ENCODE results near the gene PLXNA1. TPM values are rescaled to one million over a fixed set of nuclear protein-coding genes. Genes with fewer than 3 reads are reported as not detected.

The PLXNA1 gene
- total and polyA plus RNA-seq, 2 experiments from 2014 or later = 11.0 to 73.5 TPM

GRCh38 chr3:126939733-126940132, 43.2 kb upstream of the PLXNA1 start:
- Histone ChIP-seq H3K79me2 (replicated peaks; ENCODE audit: insufficient read depth) (no peaks in the 10 kb centered on the region), H3K27me3 (ENCODE audit: insufficient read depth) (no peaks in the 10 kb centered on the region), H3K36me3 (ENCODE audit: insufficient read depth) (no peaks in the 10 kb centered on the region), H3K9me2 (ENCODE audit: insufficient read depth) (no peaks in the 10 kb centered on the region), H3K4me2 (no peak overlapping the region), H2AFZ (no peak overlapping the region), H3K27ac (ENCODE audit: low read depth) (no peak overlapping the region), H3K4me3 (no peak overlapping the region), H4K20me1 (replicated peaks; ENCODE audit: insufficient read depth) (no peaks in the 10 kb centered on the region; the same call in 1 of the 2 replicates), H3F3A (replicated peaks; ENCODE audit: low read depth) (no peaks in the 10 kb centered on the region), H3K4me1 (ENCODE audit: insufficient read depth) (no peaks in the 10 kb centered on the region)
- Mint-ChIP-seq H3K4me3 (no peak overlapping the region), H3K27me3 (ENCODE audit: insufficient read depth, low read depth, poor library complexity) (peaks cover 1% of the 10 kb centered on the region), H3K9me3 (no peaks in the 10 kb centered on the region), H3K27ac (no peak overlapping the region), H3K4me1 (peaks cover 7% of the 10 kb centered on the region; the same call in 2 of the 3 replicates), H3K36me3 (ENCODE audit: low read depth) (no peaks in the 10 kb centered on the region)
- ATAC-seq (no peak), DNase-seq (ENCODE audit: low spot score) (no peak)
- TF ChIP-seq JUNB (IDR thresholded peaks at IDR 0.05; ENCODE audit: unreplicated experiment) (no peak), POLR2AphosphoS5 (IDR thresholded peaks at IDR 0.05; ENCODE audit: low read depth) (no peak), ZNF331 (CRISPR knock-in tag; IDR thresholded peaks at IDR 0.05; ENCODE audit: low read depth) (no peak)

GRCh38 chr3:126941721-126942270, 41.1 kb upstream of the PLXNA1 start:
- TF ChIP-seq NANOG (IDR thresholded peaks at IDR 0.05; ENCODE audit: borderline replicate concordance) = no peak
- TF ChIP-seq CTCF (conservative IDR thresholded peaks at IDR 0.05; ENCODE audit: low read depth in 2 of 2) = no peak
- H3K36me3 Mint-ChIP-seq (ENCODE audit: low read depth) = no peaks in the 10 kb centered on the region
- H3K9me3 Mint-ChIP-seq = no peaks in the 10 kb centered on the region
- Histone ChIP-seq H3K36me3 (ENCODE audit: insufficient read depth) (no peaks in the 10 kb centered on the region), H3K4me3 (no peak overlapping the region), H3K9me2 (ENCODE audit: insufficient read depth) (no peaks in the 10 kb centered on the region), H2AFZ (no peak overlapping the region), H3K27me3 (ENCODE audit: insufficient read depth) (no peaks in the 10 kb centered on the region), H3K4me2 (no peak overlapping the region), H3K27ac (ENCODE audit: low read depth) (no peak overlapping the region), H3F3A (replicated peaks; ENCODE audit: low read depth) (no peaks in the 10 kb centered on the region), H4K20me1 (replicated peaks; ENCODE audit: insufficient read depth) (no peaks in the 10 kb centered on the region; the same call in 1 of the 2 replicates), H3K79me2 (replicated peaks; ENCODE audit: insufficient read depth) (no peaks in the 10 kb centered on the region), H3K4me1 (ENCODE audit: insufficient read depth) (no peaks in the 10 kb centered on the region)
- DNase-seq (ENCODE audit: low spot score) (no peak), ATAC-seq (no peak)
- H3K4me1 Mint-ChIP-seq = peaks cover 12% of the 10 kb centered on the region
- H3K27me3 Mint-ChIP-seq (ENCODE audit: insufficient read depth, low read depth, poor library complexity) = peaks cover 1% of the 10 kb centered on the region
- peak overlapping the region; percentile 39; the same call in 1 of the 2 replicates for H3K27ac Mint-ChIP-seq
- no peak overlapping the region for H3K4me3 Mint-ChIP-seq

GRCh38 chr3:126944089-126944965, 38.6 kb upstream of the PLXNA1 start:
- peaks cover 8% of the 10 kb centered on the region for H3K4me1 Mint-ChIP-seq
- Histone ChIP-seq H3K27me3 (ENCODE audit: insufficient read depth) (no peaks in the 10 kb centered on the region), H2AFZ (no peak overlapping the region), H3K4me3 (no peak overlapping the region), H3K36me3 (ENCODE audit: insufficient read depth) (no peaks in the 10 kb centered on the region), H3K27ac (ENCODE audit: low read depth) (no peak overlapping the region), H4K20me1 (replicated peaks; ENCODE audit: insufficient read depth) (no peaks in the 10 kb centered on the region; the same call in 1 of the 2 replicates), H3K4me2 (no peak overlapping the region), H3F3A (replicated peaks; ENCODE audit: low read depth) (no peaks in the 10 kb centered on the region), H3K9me2 (ENCODE audit: insufficient read depth) (no peaks in the 10 kb centered on the region), H3K4me1 (ENCODE audit: insufficient read depth) (no peaks in the 10 kb centered on the region), H3K79me2 (replicated peaks; ENCODE audit: insufficient read depth) (no peaks in the 10 kb centered on the region)
- H3K9me3 Mint-ChIP-seq = no peaks in the 10 kb centered on the region
- H3K27ac Mint-ChIP-seq = no peak overlapping the region; the same call in 1 of the 2 replicates
- H3K36me3 Mint-ChIP-seq (ENCODE audit: low read depth) = no peaks in the 10 kb centered on the region
- no peak for ATAC-seq
- peaks cover 5% of the 10 kb centered on the region for H3K27me3 Mint-ChIP-seq (ENCODE audit: insufficient read depth, low read depth, poor library complexity)
- H3K4me3 Mint-ChIP-seq = no peak overlapping the region
- DNase-seq (ENCODE audit: low spot score) = no peak
- TF ChIP-seq ZNF331 (CRISPR knock-in tag; IDR thresholded peaks at IDR 0.05; ENCODE audit: low read depth) = no peak
- TF ChIP-seq STAT1 (IDR thresholded peaks at IDR 0.05; ENCODE audit: unreplicated experiment) = no peak
- no peak for TF ChIP-seq CREB1 (CRISPR knock-in tag; IDR thresholded peaks at IDR 0.05; ENCODE audit: low read depth)
- no peak for TF ChIP-seq ZNF114 (CRISPR knock-in tag; IDR thresholded peaks at IDR 0.05)

Data from GM23338 (cell line).